H9 (cell line): ENCODE results near the gene CCDC71. TPM values are rescaled to one million over a fixed set of nuclear protein-coding genes. Genes with fewer than 3 reads are reported as not detected.

Source experiments
- DNase-seq: peaks from one replicate; pipeline ENCODE4 v3.0.0-alpha.2; 2017
- H2AFZ ChIP-seq: one replicate; pipeline ENCODE4 v1.6.1; 2013; ENCODE audit warnings: mild to moderate bottlenecking, low read length, control low read depth, moderate library complexity
- H2AK5ac ChIP-seq: 2 replicates; pipeline ENCODE4 v1.6.1; 2013; ENCODE audit warnings: low read length, control low read depth, mixed read lengths; ENCODE audit not compliant: insufficient read length
- H2BK120ac ChIP-seq: one replicate; pipeline ENCODE4 v1.6.1; 2013; ENCODE audit warnings: low read depth, mild to moderate bottlenecking, low read length, control low read depth, inconsistent platforms; ENCODE audit not compliant: poor library complexity, severe bottlenecking
- H2BK12ac ChIP-seq: 2 replicates; pipeline ENCODE4 v1.6.1; 2013; ENCODE audit warnings: low read length, control low read depth, mixed read lengths, low read depth; ENCODE audit not compliant: insufficient read length
- H2BK15ac ChIP-seq: 2 replicates; pipeline ENCODE4 v1.6.1; 2013; ENCODE audit warnings: low read depth, low read length, control low read depth
- H2BK20ac ChIP-seq: one replicate; pipeline ENCODE4 v1.6.1; 2013; ENCODE audit warnings: low read depth, mild to moderate bottlenecking, low read length, control low read depth, inconsistent platforms; ENCODE audit not compliant: poor library complexity, severe bottlenecking
- H2BK5ac ChIP-seq: 2 replicates; pipeline ENCODE4 v1.6.1; 2013; ENCODE audit warnings: low read length, control low read depth, mixed read lengths; ENCODE audit not compliant: insufficient read length
- H3K14ac ChIP-seq: 2 replicates; pipeline ENCODE4 v1.6.1; 2013; ENCODE audit warnings: low read length, control low read depth; ENCODE audit not compliant: insufficient read depth
- H3K18ac ChIP-seq: 2 replicates; pipeline ENCODE4 v1.6.1; 2013; ENCODE audit warnings: low read depth, mild to moderate bottlenecking, mixed read lengths, low read length, control low read depth; ENCODE audit not compliant: insufficient read length
- H3K23ac ChIP-seq: 2 replicates; pipeline ENCODE4 v1.6.1; 2013; ENCODE audit warnings: low read length, control low read depth, mixed read lengths, low read depth; ENCODE audit not compliant: insufficient read length
- H3K23me2 ChIP-seq: 2 replicates; pipeline ENCODE4 v1.6.1; 2013; ENCODE audit warnings: low read depth, mild to moderate bottlenecking, mixed read lengths, low read length, control low read depth; ENCODE audit not compliant: insufficient read length, poor library complexity, severe bottlenecking
- H3K27ac ChIP-seq: 2 replicates; pipeline ENCODE4 v1.5.1; 2013; ENCODE audit warnings: low read length, control low read depth, mixed read lengths, low read depth; ENCODE audit not compliant: insufficient read length
- H3K27me3 ChIP-seq: 2 replicates; pipeline ENCODE4 v1.6.1; 2013; ENCODE audit warnings: low read length, control low read depth, inconsistent platforms; ENCODE audit not compliant: insufficient read depth
- H3K4ac ChIP-seq: 2 replicates; pipeline ENCODE4 v1.6.1; 2013; ENCODE audit warnings: low read depth, mild to moderate bottlenecking, control low read depth, inconsistent platforms, low read length, moderate library complexity
- H3K4me1 ChIP-seq: 2 replicates; pipeline ENCODE4 v1.6.1; 2013; ENCODE audit warnings: low read length, control low read depth, inconsistent platforms; ENCODE audit not compliant: insufficient read depth
- H3K4me2 ChIP-seq: 2 replicates; pipeline ENCODE4 v1.6.1; 2013; ENCODE audit warnings: low read length, control low read depth, mixed read lengths; ENCODE audit not compliant: insufficient read length, insufficient read depth
- H3K56ac ChIP-seq: 2 replicates; pipeline ENCODE4 v1.6.1; 2013; ENCODE audit warnings: low read depth, mild to moderate bottlenecking, mixed read lengths, low read length, control low read depth; ENCODE audit not compliant: insufficient read length
- H3K79me1 ChIP-seq: 2 replicates; pipeline ENCODE4 v1.6.1; 2013; ENCODE audit warnings: low read depth, mild to moderate bottlenecking, moderate library complexity, low read length, control low read depth, inconsistent platforms; ENCODE audit not compliant: insufficient read depth, poor library complexity, severe bottlenecking
- H3K79me2 ChIP-seq: 2 replicates; pipeline ENCODE4 v1.6.1; 2013; ENCODE audit warnings: low read length, control low read depth, inconsistent platforms; ENCODE audit not compliant: insufficient read depth
- H3K9ac ChIP-seq: 2 replicates; pipeline ENCODE4 v1.6.1; 2013; ENCODE audit warnings: low read length, control low read depth, mixed read lengths; ENCODE audit not compliant: insufficient read length; ENCODE audit errors: extremely low read depth
- H3K9me3 ChIP-seq: one replicate; pipeline ENCODE4 v1.6.1; 2013; ENCODE audit warnings: low read depth, low read length, inconsistent platforms; ENCODE audit not compliant: control insufficient read depth
- H3T11ph ChIP-seq: one replicate; pipeline ENCODE4 v1.6.1; 2013; ENCODE audit warnings: mild to moderate bottlenecking, low read length, control low read depth, inconsistent platforms
- H4K20me1 ChIP-seq: one replicate; pipeline ENCODE4 v1.6.1; 2013; ENCODE audit not compliant: control insufficient read depth, insufficient read length, insufficient read depth
- H4K5ac ChIP-seq: 2 replicates; pipeline ENCODE4 v1.6.1; 2013; ENCODE audit warnings: low read depth, mild to moderate bottlenecking, mixed read lengths, low read length, control low read depth; ENCODE audit not compliant: insufficient read length
- H4K8ac ChIP-seq: replicated peaks from 2 replicates; pipeline ENCODE4 v1.6.1; 2013; ENCODE audit warnings: low read length, control low read depth, mixed read lengths, low read depth; ENCODE audit not compliant: insufficient read length
- H4K91ac ChIP-seq: 2 replicates; pipeline ENCODE4 v1.6.1; 2013; ENCODE audit warnings: low read depth, mild to moderate bottlenecking, moderate library complexity, mixed read lengths, low read length, control low read depth; ENCODE audit not compliant: insufficient read length
- H3K27ac Mint-ChIP-seq, 3 experiments: 2 replicates in 2 of 3; 3 replicates in 1 of 3; pipeline ENCODE4 v1.8.0; 2020 to 2021; ENCODE audit warnings: mixed read lengths in 3 of 3, mild to moderate bottlenecking in 1 of 3, moderate library complexity in 1 of 3
- H3K27me3 Mint-ChIP-seq: 2 replicates; pipeline ENCODE4 v1.8.0; 2021; ENCODE audit warnings: low read depth, mild to moderate bottlenecking, moderate library complexity, mixed read lengths
- H3K36me3 Mint-ChIP-seq, 3 experiments: 2 replicates in 2 of 3; 3 replicates in 1 of 3; pipeline ENCODE4 v1.8.0; 2020 to 2021; ENCODE audit warnings: low read depth in 3 of 3, mixed read lengths in 3 of 3; ENCODE audit not compliant: insufficient read depth in 1 of 3
- H3K4me1 Mint-ChIP-seq, 2 experiments: 2 replicates each; pipeline ENCODE4 v1.8.0; 2020; ENCODE audit warnings: mixed read lengths in 2 of 2
- H3K4me3 Mint-ChIP-seq, 2 experiments: 2 replicates in 1 of 2; 3 replicates in 1 of 2; pipeline ENCODE4 v1.8.0; 2020 to 2021; ENCODE audit warnings: mild to moderate bottlenecking in 2 of 2, mixed read lengths in 2 of 2, moderate library complexity in 1 of 2
- H3K9me3 Mint-ChIP-seq, 2 experiments: 2 replicates in 1 of 2; 3 replicates in 1 of 2; pipeline ENCODE4 v1.8.0; 2020; ENCODE audit warnings: mild to moderate bottlenecking in 2 of 2, mixed read lengths in 2 of 2, moderate library complexity in 1 of 2
- WGBS: extraction: QIAGEN DNeasy Blood & Tissue Kit; methylation state at CpG from one replicate; pipeline ENCODE4 v1.1.7; 2013; ENCODE audit warnings: missing lambda C conversion rate, low lambda C conversion rate, mixed read lengths; ENCODE audit not compliant: insufficient read length; ENCODE audit errors: extremely low coverage; 5-methylcytosine and 5-hydroxymethylcytosine counted together
- total RNA-seq: library from RNA; stranded (reverse); gene quantifications from 2 replicates; pipeline ENCODE4 v1.2.1, GENCODE V29; 2021
- TF ChIP-seq, protein P1 (sequence below): fragments of 200-600 bp; sonication (generic); conservative IDR thresholded peaks from 3 replicates; pipeline ENCODE4 v1.8.0; 2021; ENCODE audit warnings: antibody characterized with exemption, mild to moderate bottlenecking

Gene CCDC71
- total RNA-seq, 1 experiment from 2014 or later: 27.6 TPM

DNA sequence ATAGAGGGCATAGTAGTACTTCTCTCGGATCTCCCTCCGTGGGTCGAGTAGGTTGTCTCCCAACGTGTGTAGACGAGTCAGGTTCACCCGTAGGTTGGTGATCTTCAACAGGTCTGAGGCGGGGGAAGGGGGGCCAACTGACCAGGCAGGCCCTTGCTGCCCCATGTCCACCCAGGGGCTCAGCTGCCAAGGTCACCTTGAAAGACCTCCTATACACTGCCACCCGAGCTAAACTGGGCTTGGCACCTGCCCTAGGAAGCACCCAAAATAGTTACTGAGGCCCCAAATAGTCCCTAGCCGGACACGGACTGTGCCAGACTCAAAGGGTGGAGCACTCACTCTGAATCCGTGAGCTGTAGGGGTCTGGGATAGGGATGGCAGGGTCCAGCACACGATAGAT lies 35.1 kb downstream of the CCDC71 start:
- no peaks in the 10 kb centered on the region for H3K79me1 ChIP-seq
- DNase-seq: no peak
- H3K4me1 ChIP-seq: peaks cover 2% of the 10 kb centered on the region; the same call in 1 of the 2 replicates
- WGBS: no CpG with 5 or more reads among the region's 12 CpGs
- H3K4ac ChIP-seq: no peak overlapping the region
- Mint-ChIP-seq H3K4me3 (no peak overlapping the region; a peak in 1 of 5 replicates), H3K4me1 (peaks cover 8 to 12% of the 10 kb centered on the region in 2 experiments; a peak in 3 of 4 replicates), H3K36me3 (peaks cover 0 to 6% (median 5%) of the 10 kb centered on the region in 3 experiments; a peak in 3 of 7 replicates), H3K27ac (no peak overlapping the region), H3K27me3 (peaks cover 3% of the 10 kb centered on the region), H3K9me3 (no peaks in the 10 kb centered on the region)
- H3K79me2 ChIP-seq: no peaks in the 10 kb centered on the region
- no peaks in the 10 kb centered on the region for H3K9me3 ChIP-seq
- TF ChIP-seq, protein P1, sequence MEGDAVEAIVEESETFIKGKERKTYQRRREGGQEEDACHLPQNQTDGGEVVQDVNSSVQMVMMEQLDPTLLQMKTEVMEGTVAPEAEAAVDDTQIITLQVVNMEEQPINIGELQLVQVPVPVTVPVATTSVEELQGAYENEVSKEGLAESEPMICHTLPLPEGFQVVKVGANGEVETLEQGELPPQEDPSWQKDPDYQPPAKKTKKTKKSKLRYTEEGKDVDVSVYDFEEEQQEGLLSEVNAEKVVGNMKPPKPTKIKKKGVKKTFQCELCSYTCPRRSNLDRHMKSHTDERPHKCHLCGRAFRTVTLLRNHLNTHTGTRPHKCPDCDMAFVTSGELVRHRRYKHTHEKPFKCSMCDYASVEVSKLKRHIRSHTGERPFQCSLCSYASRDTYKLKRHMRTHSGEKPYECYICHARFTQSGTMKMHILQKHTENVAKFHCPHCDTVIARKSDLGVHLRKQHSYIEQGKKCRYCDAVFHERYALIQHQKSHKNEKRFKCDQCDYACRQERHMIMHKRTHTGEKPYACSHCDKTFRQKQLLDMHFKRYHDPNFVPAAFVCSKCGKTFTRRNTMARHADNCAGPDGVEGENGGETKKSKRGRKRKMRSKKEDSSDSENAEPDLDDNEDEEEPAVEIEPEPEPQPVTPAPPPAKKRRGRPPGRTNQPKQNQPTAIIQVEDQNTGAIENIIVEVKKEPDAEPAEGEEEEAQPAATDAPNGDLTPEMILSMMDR: no peak
- no peak overlapping the region for H2BK12ac ChIP-seq
- H3K56ac ChIP-seq: no peak overlapping the region
- no peak overlapping the region for H2BK15ac ChIP-seq
- H3K4me2 ChIP-seq: no peak overlapping the region
- no peak overlapping the region for H2BK20ac ChIP-seq
- H3K23ac ChIP-seq: no peak overlapping the region
- no peak overlapping the region for H2BK120ac ChIP-seq
- no peak overlapping the region for H3T11ph ChIP-seq
- H3K27me3 ChIP-seq: no peaks in the 10 kb centered on the region
- no peak overlapping the region for H2AFZ ChIP-seq
- H4K91ac ChIP-seq: no peak overlapping the region
- no peak overlapping the region for H3K27ac ChIP-seq
- H3K14ac ChIP-seq: no peak overlapping the region; the same call in 1 of the 2 replicates
- no peaks in the 10 kb centered on the region for H4K20me1 ChIP-seq
- H4K5ac ChIP-seq: no peak overlapping the region
- H3K23me2 ChIP-seq: peaks cover 15% of the 10 kb centered on the region
- no peak overlapping the region for H2AK5ac ChIP-seq
- no peak overlapping the region for H3K9ac ChIP-seq
- H4K8ac ChIP-seq: no peak overlapping the region
- H3K18ac ChIP-seq: no peak overlapping the region
- no peak overlapping the region for H2BK5ac ChIP-seq
